A673 (cell line): ENCODE measurements around the gene LYZL4.

ENCODE experiments used
- CTCF ChIP-seq: fragments of 300-800, 200-600 bp; sonication (generic); conservative IDR thresholded peaks from 2 replicates; pipeline ENCODE4 v1.5.1; 2017; ENCODE audit warnings: low read depth, mild to moderate bottlenecking, antibody characterized with exemption, low read length, moderate library complexity, mixed read lengths
- EZH2 ChIP-seq: fragments of 200-600 bp; sonication (generic); IDR thresholded peaks from 2 replicates; pipeline ENCODE4 v1.6.1; 2017; ENCODE audit warnings: borderline replicate concordance, low read depth, mild to moderate bottlenecking, mixed read lengths, antibody characterized with exemption, low read length; ENCODE audit not compliant: poor library complexity, severe bottlenecking

- no peak for TF ChIP-seq CTCF
- TF ChIP-seq EZH2, result no peak
These were observed 3.5 kb downstream of the LYZL4 start for GRCh38 chr3:42406727-42407450.
